NT2/D1 (cell line): ENCODE results near the gene BIRC3.
"Not testable (repeated sequence)": the region's sequence is repeated elsewhere in the genome, so short reads cannot be mapped to it uniquely, and the experiment has no call there.

Experiments
- DNase-seq: peaks from one replicate; pipeline ENCODE4 v3.0.0-alpha.2; 2011; ENCODE audit warnings: low read depth, low spot score
- H3K27me3 ChIP-seq: 2 replicates; pipeline ENCODE4 v1.6.0; 2011; ENCODE audit warnings: mild to moderate bottlenecking; ENCODE audit not compliant: insufficient read length, insufficient read depth
- H3K36me3 ChIP-seq: 2 replicates; pipeline ENCODE4 v1.6.1; 2011; ENCODE audit warnings: mild to moderate bottlenecking, low read length, mixed read lengths; ENCODE audit not compliant: insufficient read depth, insufficient read length
- H3K4me1 ChIP-seq: 2 replicates; pipeline ENCODE4 v1.5.1; 2011; ENCODE audit not compliant: insufficient read depth, insufficient read length
- H3K4me3 ChIP-seq: 2 replicates; pipeline ENCODE4 v1.5.1; 2011; ENCODE audit warnings: low read depth; ENCODE audit not compliant: insufficient read length
- H3K9ac ChIP-seq: 2 replicates; pipeline ENCODE4 v1.6.0; 2011; ENCODE audit warnings: low read depth; ENCODE audit not compliant: insufficient read length
- H3K9me3 ChIP-seq: 2 replicates; pipeline ENCODE4 v1.5.1; 2011; ENCODE audit warnings: mild to moderate bottlenecking, low read length; ENCODE audit not compliant: insufficient read depth
- SUZ12 ChIP-seq: IDR thresholded peaks from 2 replicates; pipeline ENCODE4 v1.6.1; 2011; ENCODE audit not compliant: insufficient read length, insufficient read depth; ENCODE audit errors: extremely low read depth
- YY1 ChIP-seq: IDR thresholded peaks from 2 replicates; pipeline ENCODE4 v1.6.1; 2011; ENCODE audit not compliant: insufficient read length, insufficient read depth
- ZNF274 ChIP-seq: IDR thresholded peaks from 2 replicates; pipeline ENCODE4 v1.6.1; 2011; ENCODE audit warnings: mild to moderate bottlenecking, low read depth, low read length

The BIRC3 gene

GRCh38 chr11:102330231-102330630, 12.9 kb downstream of the BIRC3 start:
- no peaks in the 10 kb centered on the region for H3K27me3 ChIP-seq
- no peaks in the 10 kb centered on the region for H3K9me3 ChIP-seq
- no peaks in the 10 kb centered on the region for H3K36me3 ChIP-seq
- H3K4me3 ChIP-seq: no peak overlapping the region
- no peak overlapping the region for H3K9ac ChIP-seq
- H3K4me1 ChIP-seq: no peaks in the 10 kb centered on the region
- TF ChIP-seq ZNF274 (no peak), SUZ12 (no peak), YY1 (no peak)
- no peak for DNase-seq

- Histone ChIP-seq H3K27me3 (no peaks in the 10 kb centered on the region), H3K4me1 (no peaks in the 10 kb centered on the region), H3K9me3 (no peaks in the 10 kb centered on the region), H3K4me3 (no peak overlapping the region), H3K36me3 (no peaks in the 10 kb centered on the region), H3K9ac (no peak overlapping the region)
- no peak for DNase-seq
- no peak for TF ChIP-seq YY1
- TF ChIP-seq SUZ12: no peak
- no peak for TF ChIP-seq ZNF274
These were observed 14.1 kb downstream of the BIRC3 start for GRCh38 chr11:102331341-102331740.

GRCh38 chr11:102332611-102332994, 15.3 kb downstream of the BIRC3 start:
- TF ChIP-seq YY1 (no peak), ZNF274 (no peak), SUZ12 (no peak)
- DNase-seq: no peak
- H3K27me3 ChIP-seq: no peaks in the 10 kb centered on the region
- H3K36me3 ChIP-seq: no peaks in the 10 kb centered on the region
- H3K4me3 ChIP-seq: no peak overlapping the region
- H3K4me1 ChIP-seq: no peaks in the 10 kb centered on the region
- H3K9ac ChIP-seq: no peak overlapping the region
- H3K9me3 ChIP-seq: no peaks in the 10 kb centered on the region

GRCh38 chr11:102338479-102339010, 21.3 kb downstream of the BIRC3 start:
- H3K9ac ChIP-seq: no peak overlapping the region
- no peaks in the 10 kb centered on the region for H3K4me1 ChIP-seq
- no peak overlapping the region for H3K4me3 ChIP-seq
- H3K27me3 ChIP-seq: no peaks in the 10 kb centered on the region
- no peak for DNase-seq
- no peak for TF ChIP-seq ZNF274
- no peaks in the 10 kb centered on the region for H3K36me3 ChIP-seq
- H3K9me3 ChIP-seq: no peaks in the 10 kb centered on the region

GRCh38 chr11:102341311-102341710, 24.0 kb downstream of the BIRC3 start:
- H3K36me3 ChIP-seq, H3K4me3 ChIP-seq, H3K27me3 ChIP-seq, H3K4me1 ChIP-seq, H3K9me3 ChIP-seq, H3K9ac ChIP-seq, DNase-seq: not testable (repeated sequence)

GRCh38 chr11:102341844-102342318, 24.6 kb downstream of the BIRC3 start:
- TF ChIP-seq SUZ12 (no peak), ZNF274 (no peak), YY1 (no peak)
- Histone ChIP-seq H3K4me1 (no peaks in the 10 kb centered on the region), H3K36me3 (no peaks in the 10 kb centered on the region), H3K9me3 (no peaks in the 10 kb centered on the region), H3K9ac (no peak overlapping the region), H3K4me3 (no peak overlapping the region), H3K27me3 (no peaks in the 10 kb centered on the region)
- DNase-seq: peak; percentile 72

- H3K9ac ChIP-seq: no peak overlapping the region
- H3K36me3 ChIP-seq: peaks cover 2% of the 10 kb centered on the region
- TF ChIP-seq ZNF274 (no peak), SUZ12 (no peak)
- DNase-seq: no peak
- H3K9me3 ChIP-seq: no peaks in the 10 kb centered on the region
- no peaks in the 10 kb centered on the region for H3K27me3 ChIP-seq
- H3K4me1 ChIP-seq: no peaks in the 10 kb centered on the region
- no peak overlapping the region for H3K4me3 ChIP-seq
These were observed 26.5 kb downstream of the BIRC3 start for GRCh38 chr11:102343809-102344208.

GRCh38 chr11:102345904-102346303, 28.6 kb downstream of the BIRC3 start:
- no peaks in the 10 kb centered on the region for H3K27me3 ChIP-seq
- H3K4me3 ChIP-seq: peak overlapping the region; percentile 63
- H3K9ac ChIP-seq: no peak overlapping the region
- no peaks in the 10 kb centered on the region for H3K4me1 ChIP-seq
- peaks cover 22% of the 10 kb centered on the region for H3K36me3 ChIP-seq
- H3K9me3 ChIP-seq: no peaks in the 10 kb centered on the region
- no peak for TF ChIP-seq YY1
- no peak for DNase-seq
